SK-N-MC (cell line): ENCODE data around the gene BCAS3.

Source experiments
- DNase-seq: peaks from one replicate; pipeline ENCODE4 v3.0.0-alpha.2; 2011; ENCODE audit warnings: low read depth, low spot score
- H3K27ac ChIP-seq: fragments of 200-600 bp; sonication (generic); 2 replicates; pipeline ENCODE4 v1.5.1; 2016; ENCODE audit warnings: mixed run types
- H3K36me3 ChIP-seq: fragments of 200-600 bp; sonication (generic); 2 replicates; pipeline ENCODE4 v1.6.1; 2017; ENCODE audit warnings: antibody characterized with exemption, low read length, mixed read lengths; ENCODE audit not compliant: insufficient read depth
- H3K4me3 ChIP-seq: fragments of 200-600 bp; sonication (generic); 2 replicates; pipeline ENCODE4 v1.5.1; 2016
- H3K9ac ChIP-seq: fragments of 200-600 bp; sonication (generic); 2 replicates; pipeline ENCODE4 v1.8.0; 2017; ENCODE audit warnings: mixed run types, mixed read lengths; ENCODE audit not compliant: insufficient read length
- H3K9me3 ChIP-seq: fragments of 200-600 bp; sonication (generic); 2 replicates; pipeline ENCODE4 v1.6.1; 2017; ENCODE audit warnings: low read depth, mild to moderate bottlenecking, antibody characterized with exemption, low read length, moderate library complexity, mixed read lengths
- EZH2 ChIP-seq: fragments of 200-600 bp; sonication (generic); IDR thresholded peaks from one replicate; pipeline ENCODE4 v1.6.1; 2017; ENCODE audit warnings: antibody characterized with exemption
- FOXP2 ChIP-seq: optimal IDR thresholded peaks from 2 replicates; pipeline ENCODE3; 2011; ENCODE audit warnings: mild to moderate bottlenecking, moderate library complexity; ENCODE audit not compliant: insufficient read depth; ENCODE audit errors: extremely low read length, control extremely low read depth
- POLR2AphosphoS5 ChIP-seq: IDR thresholded peaks from 2 replicates; pipeline ENCODE4 v1.6.1; 2012; ENCODE audit warnings: mild to moderate bottlenecking, low read depth, low read length, borderline replicate concordance

Gene BCAS3

DNA sequence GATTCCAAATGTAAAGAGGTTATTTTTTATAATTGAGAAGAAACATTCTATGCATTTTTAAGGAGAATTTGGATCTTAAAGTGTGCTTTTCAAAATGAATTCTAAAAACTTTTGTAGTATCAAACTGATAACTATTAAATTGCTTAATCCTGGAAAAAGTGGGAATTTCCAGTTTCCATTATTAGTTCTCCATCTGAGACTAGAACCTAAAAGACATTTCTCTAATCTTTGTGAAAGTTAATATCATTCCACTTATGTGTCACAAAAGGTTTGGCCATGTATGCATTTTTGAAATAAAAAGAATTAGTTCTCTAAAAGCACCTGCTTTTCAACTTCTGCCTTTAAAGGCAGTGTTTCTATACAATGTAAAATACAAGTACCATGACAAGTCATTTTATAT is 155.0 kb downstream of the BCAS3 start:
- TF ChIP-seq EZH2 (no peak), FOXP2 (no peak), POLR2AphosphoS5 (no peak)
- Histone ChIP-seq H3K9me3 (no peaks in the 10 kb centered on the region), H3K4me3 (no peak overlapping the region), H3K27ac (no peak overlapping the region), H3K9ac (no peak overlapping the region), H3K36me3 (no peaks in the 10 kb centered on the region)
- DNase-seq, result no peak

DNA sequence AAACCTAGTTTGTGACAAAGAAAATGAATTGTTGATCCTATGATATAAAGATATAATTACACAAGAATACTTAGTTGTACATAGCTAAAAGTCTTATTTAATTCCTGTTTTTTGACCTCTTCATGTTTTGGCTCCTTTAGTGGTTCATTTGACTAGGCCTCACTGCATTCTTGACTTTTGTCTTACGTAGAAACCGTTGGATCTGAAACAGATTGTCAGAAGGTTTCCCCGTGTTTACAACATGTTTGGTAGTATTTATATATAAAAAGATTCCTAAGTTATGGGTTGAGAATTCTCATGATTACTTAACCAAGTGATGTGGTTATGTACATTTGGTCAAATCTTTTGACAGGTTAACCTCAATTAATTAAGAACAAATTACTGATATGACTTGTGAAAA is 162.8 kb downstream of the BCAS3 start:
- Histone ChIP-seq H3K36me3 (no peaks in the 10 kb centered on the region), H3K4me3 (no peak overlapping the region), H3K9ac (no peak overlapping the region), H3K27ac (no peak overlapping the region), H3K9me3 (no peaks in the 10 kb centered on the region)
- no peak for DNase-seq
- TF ChIP-seq FOXP2 (no peak), POLR2AphosphoS5 (no peak), EZH2 (no peak)

GRCh38 chr17:60845012-60845411 is 167.4 kb downstream of the BCAS3 start:
- no peaks in the 10 kb centered on the region for H3K36me3 ChIP-seq
- H3K4me3 ChIP-seq, result no peak overlapping the region
- no peaks in the 10 kb centered on the region for H3K9me3 ChIP-seq
- TF ChIP-seq FOXP2 (no peak), EZH2 (no peak), POLR2AphosphoS5 (no peak)
- H3K9ac ChIP-seq, result no peak overlapping the region
- H3K27ac ChIP-seq, result no peak overlapping the region
- DNase-seq, result no peak

GRCh38 chr17:60846175-60846574 is 168.5 kb downstream of the BCAS3 start:
- H3K9ac ChIP-seq, result no peak overlapping the region
- DNase-seq, result no peak
- H3K9me3 ChIP-seq, result no peaks in the 10 kb centered on the region
- H3K36me3 ChIP-seq, result no peaks in the 10 kb centered on the region
- H3K27ac ChIP-seq, result no peak overlapping the region
- TF ChIP-seq EZH2 (no peak), POLR2AphosphoS5 (no peak), FOXP2 (no peak)
- no peak overlapping the region for H3K4me3 ChIP-seq

GRCh38 chr17:60851181-60851580 is 173.5 kb downstream of the BCAS3 start:
- Histone ChIP-seq H3K4me3 (no peak overlapping the region), H3K36me3 (no peaks in the 10 kb centered on the region), H3K27ac (no peak overlapping the region), H3K9me3 (no peaks in the 10 kb centered on the region), H3K9ac (no peak overlapping the region)
- no peak for DNase-seq
- no peak for TF ChIP-seq FOXP2

GRCh38 chr17:60857556-60858080 is 180.0 kb downstream of the BCAS3 start:
- Histone ChIP-seq H3K27ac (no peak overlapping the region), H3K9ac (no peak overlapping the region), H3K9me3 (no peaks in the 10 kb centered on the region), H3K4me3 (no peak overlapping the region), H3K36me3 (no peaks in the 10 kb centered on the region)
- DNase-seq, result no peak
- TF ChIP-seq EZH2 (no peak), POLR2AphosphoS5 (no peak), FOXP2 (no peak)

DNA sequence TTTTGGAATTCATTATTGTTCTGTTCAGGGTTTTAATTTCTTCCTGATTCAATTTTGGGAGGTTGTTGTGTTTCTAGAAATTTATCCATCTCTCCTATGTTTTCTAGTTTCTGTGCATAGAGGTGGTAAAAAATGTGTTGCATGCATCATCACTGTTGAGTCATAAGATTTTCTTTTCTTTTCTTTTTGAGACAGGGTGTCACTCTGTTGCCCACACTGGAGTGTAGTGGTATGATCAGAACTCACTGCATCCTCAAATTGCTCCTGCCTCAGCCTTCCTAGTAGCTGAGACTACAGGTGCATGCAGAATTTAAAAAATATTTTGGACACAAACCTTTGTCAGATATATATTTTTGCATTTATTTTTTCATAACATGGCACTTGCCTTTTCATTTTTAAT is 184.8 kb downstream of the BCAS3 start:
- Histone ChIP-seq H3K4me3 (no peak overlapping the region), H3K9ac (no peak overlapping the region), H3K36me3 (no peaks in the 10 kb centered on the region), H3K9me3 (no peaks in the 10 kb centered on the region), H3K27ac (no peak overlapping the region)
- no peak for DNase-seq
- no peak for TF ChIP-seq EZH2
- TF ChIP-seq FOXP2, result no peak
- no peak for TF ChIP-seq POLR2AphosphoS5

DNA sequence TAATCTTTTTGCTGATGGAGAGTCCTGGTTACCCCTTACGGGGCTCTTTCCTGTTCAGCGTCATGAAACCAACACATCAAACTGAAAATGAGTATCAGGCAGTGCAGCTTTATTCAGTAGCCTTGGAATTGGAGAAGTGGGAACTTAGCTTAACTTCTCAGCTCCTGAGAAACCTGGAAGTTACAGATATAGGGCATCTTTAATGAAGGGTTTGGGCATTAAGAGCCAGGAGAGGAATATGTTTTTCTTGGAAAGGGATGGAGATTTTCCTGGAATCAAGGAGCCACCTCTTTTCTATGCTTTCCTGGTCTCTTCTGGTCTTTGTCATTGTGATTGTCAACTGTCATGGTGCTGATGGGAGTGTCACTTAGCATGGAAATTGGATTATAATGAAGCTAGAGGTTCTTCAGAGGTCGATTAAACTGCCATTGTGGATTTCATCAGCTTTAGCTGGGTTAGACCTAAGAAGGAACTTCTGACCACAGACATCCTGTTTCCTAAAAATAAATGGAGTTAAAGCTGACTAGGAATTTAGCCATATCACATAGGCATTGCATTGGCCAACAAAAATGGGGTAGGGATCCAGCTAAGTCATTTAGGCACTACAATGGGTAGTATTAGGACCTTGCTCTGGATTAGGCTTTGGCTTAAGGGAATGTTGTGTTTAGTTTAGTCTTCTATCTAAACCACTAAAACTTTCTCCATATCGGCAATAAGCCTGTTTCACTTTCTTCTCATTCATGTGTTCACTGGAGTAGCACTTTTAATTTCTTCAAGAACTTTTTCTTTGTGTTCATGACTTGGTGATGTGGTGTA is 186.4 kb downstream of the BCAS3 start:
- no peak overlapping the region for H3K4me3 ChIP-seq
- no peak for DNase-seq
- no peaks in the 10 kb centered on the region for H3K36me3 ChIP-seq
- H3K9me3 ChIP-seq, result no peaks in the 10 kb centered on the region
- TF ChIP-seq EZH2 (no peak), POLR2AphosphoS5 (no peak), FOXP2 (no peak)
- no peak overlapping the region for H3K9ac ChIP-seq
- no peak overlapping the region for H3K27ac ChIP-seq

DNA sequence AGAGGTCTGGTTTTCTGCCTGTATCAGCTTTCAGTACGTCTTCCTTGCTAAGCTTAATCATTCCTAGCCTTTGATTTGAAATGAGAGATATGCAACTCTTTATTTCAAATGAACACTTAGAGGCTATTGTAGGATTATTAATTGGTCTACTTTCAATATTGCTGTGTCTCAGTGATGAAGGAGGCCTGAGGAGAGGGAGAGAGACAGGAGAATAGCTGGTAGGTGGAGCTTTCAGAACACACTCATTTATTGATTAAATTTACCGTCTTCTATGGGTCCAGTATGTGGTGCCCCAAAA is 187.0 kb downstream of the BCAS3 start:
- Histone ChIP-seq H3K9ac (no peak overlapping the region), H3K9me3 (no peaks in the 10 kb centered on the region), H3K4me3 (no peak overlapping the region), H3K27ac (no peak overlapping the region), H3K36me3 (no peaks in the 10 kb centered on the region)
- TF ChIP-seq EZH2 (no peak), POLR2AphosphoS5 (no peak), FOXP2 (no peak)
- no peak for DNase-seq
